DMS53 treated with DMSO at 0.1 percent for 48 hours (cell line): ENCODE measurements around the gene PPOX.

Experiments used
- DNase-seq: peaks from one replicate; lab custom pipeline; 2025; ENCODE audit not compliant: unreplicated experiment; lab: John Stamatoyannopoulos, UW

Gene PPOX

GRCh38 chr1:161165742-161166668 is at the start of gene PPOX:
TSS of gene PPOX (plus strand) at chr1:161166426. CDS start at chr1:161166848, 422 bp downstream.
- DNase-seq: peak; percentile 98

DNA sequence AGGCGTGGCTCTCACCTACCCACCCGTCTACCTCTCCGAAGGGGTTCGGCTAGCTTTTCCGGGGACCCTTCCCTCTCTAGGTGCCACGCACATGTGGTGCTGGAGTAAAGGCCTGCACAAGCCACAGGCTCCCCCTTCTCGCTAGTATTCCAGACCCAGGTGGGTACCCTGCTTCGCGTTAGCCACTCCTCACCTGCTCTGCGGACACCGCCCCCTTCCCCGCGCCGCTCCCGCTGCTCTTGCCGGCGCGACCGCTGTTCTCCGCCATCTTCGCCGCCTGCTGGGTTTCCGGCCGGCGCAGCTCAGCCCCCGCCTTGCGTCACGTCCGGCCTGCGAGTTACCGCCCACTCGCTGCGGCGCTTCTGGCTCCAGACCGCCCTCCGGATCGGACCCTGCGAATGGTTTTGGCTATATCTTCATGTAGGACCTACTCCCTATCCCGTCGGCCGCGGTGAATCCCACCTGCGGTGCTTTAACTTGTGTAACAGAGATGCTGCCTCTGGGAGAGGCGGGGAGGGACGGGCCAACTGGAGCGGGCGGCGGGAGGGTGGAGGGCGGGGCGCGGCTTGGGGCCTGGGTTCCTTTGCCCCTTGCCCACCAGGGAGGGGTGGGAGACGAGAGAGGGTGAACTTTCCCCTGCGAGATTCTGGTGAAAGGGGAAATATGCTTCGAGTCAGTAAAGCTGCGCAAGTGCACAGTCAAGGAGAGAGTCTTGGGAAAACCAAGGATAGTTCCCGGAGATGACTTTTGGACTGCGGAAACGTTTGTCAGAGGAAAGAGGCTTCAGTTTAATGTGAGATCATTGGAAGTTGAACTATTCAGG is 48.3 kb upstream of the PPOX start, which contains the start of the genes NIT1 and PFDN2:
Gene NIT1 (plus strand): TSS at position 347 of the 823 bp plus-strand sequence. CDS start 72 bp downstream, at position 419.
Gene PFDN2 (minus strand): TSS at position 279 of the 823 bp plus-strand sequence. CDS start 11 bp downstream, at position 268.
- peak; percentile 46 for DNase-seq

GRCh38 chr1:161119092-161119903 is 46.9 kb upstream of the PPOX start:
- DNase-seq: no peak

GRCh38 chr1:161121042-161121650 is 45.1 kb upstream of the PPOX start:
- DNase-seq: no peak

DNA sequence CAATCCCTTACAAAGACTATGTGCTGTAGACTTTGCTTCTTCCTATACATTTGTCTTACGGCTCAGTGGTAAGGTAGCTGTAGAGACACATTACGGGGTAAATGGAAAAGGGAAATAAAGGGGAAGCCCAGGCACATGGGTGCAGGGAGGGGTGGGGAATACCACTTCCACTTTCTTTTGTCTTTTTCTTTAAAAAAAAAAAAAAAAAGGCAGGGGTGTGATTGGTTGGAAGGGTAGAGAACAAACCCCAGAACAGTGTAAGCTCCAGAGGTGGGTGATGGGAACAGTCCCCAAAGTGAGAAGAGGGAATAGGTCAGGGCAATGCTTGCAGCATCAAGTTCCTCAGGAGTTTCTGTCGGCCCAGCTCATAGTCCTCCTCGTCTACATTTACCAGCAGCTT is 44.4 kb upstream of the PPOX start:
- no peak for DNase-seq

DNA sequence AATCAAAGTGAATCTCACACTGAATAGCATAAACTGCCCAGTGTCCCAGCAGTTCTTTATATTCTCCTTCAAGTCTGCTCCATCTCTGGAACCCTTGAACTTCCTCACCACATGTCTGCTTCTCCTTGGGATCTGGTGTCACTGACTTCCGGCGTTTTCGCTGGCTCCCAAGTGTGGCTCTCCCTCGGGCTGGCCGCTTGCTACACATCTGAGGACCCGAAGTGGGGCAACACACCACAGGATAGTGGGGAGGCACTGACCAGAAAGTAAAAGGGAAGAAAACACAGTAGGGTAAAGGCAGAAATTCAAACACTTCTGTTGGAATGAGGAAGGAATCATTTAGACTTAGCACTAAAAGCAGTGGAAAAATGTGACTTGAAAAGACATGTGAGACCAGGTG is 43.3 kb upstream of the PPOX start:
- DNase-seq: no peak

GRCh38 chr1:161127649-161128048 is 38.6 kb upstream of the PPOX start:
- no peak for DNase-seq

GRCh38 chr1:161128591-161129420 is 37.4 kb upstream of the PPOX start:
- no peak for DNase-seq

DNA sequence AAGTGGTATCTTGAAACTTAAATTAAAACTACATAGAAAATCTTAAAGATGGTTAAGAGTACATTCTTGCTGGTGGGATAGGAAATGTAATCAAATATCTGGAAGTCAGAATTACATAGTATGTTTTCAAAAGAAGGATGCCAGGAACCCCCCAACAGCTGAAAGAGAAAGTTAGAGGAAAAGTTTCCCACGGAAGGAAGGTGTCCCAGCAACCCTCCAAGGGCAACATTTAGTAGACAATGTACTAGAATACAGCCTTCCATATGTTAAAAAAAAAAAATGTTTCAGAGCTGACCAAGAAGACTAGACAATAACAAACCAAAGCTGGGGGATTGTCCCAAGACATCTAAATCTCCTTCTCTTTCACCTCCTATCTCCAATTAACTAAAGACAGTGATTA is 36.0 kb upstream of the PPOX start:
- DNase-seq: no peak

DNA sequence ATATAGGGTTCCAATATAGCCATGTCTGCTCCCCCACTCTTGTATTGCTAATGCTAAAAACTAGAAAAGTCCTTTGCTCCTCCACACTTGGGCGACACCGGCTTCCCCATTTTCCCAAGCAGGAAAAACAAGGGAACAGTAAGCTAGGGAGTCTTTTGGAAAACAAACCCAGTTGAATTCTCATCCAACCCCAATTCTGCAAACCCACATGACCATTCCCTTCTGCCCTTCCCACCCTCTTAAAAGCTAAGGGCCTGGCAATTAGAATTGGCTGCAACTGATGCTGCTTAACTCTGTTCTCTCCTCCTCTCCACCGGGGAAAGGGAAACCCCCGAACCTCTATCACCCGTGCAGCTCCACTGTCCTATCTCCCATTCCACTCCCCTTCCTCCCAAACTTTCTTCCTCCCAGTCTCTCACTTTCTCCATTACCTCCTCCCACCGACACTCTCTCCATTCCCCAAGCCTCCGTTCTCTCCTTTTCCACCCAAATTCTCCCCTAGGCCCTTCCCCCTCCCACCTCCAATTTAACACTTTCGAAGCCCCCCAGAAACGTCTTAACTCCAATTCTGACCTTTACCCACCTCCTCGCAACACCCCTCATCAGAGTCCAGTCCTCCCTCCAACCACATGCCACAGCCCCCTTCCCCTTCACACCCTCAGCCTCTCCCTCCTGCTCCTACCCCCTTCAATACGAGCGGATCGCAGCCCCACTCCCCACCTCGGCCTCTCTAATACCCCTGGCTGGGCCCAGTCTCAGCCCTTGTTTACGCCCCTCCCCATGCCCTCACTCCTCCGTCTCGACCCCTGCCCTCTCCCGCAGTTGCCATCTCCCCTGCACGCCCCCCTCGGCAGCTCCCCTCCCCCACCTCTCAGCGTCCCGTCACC is 34.5 kb upstream of the PPOX start:
- DNase-seq: no peak

DNA sequence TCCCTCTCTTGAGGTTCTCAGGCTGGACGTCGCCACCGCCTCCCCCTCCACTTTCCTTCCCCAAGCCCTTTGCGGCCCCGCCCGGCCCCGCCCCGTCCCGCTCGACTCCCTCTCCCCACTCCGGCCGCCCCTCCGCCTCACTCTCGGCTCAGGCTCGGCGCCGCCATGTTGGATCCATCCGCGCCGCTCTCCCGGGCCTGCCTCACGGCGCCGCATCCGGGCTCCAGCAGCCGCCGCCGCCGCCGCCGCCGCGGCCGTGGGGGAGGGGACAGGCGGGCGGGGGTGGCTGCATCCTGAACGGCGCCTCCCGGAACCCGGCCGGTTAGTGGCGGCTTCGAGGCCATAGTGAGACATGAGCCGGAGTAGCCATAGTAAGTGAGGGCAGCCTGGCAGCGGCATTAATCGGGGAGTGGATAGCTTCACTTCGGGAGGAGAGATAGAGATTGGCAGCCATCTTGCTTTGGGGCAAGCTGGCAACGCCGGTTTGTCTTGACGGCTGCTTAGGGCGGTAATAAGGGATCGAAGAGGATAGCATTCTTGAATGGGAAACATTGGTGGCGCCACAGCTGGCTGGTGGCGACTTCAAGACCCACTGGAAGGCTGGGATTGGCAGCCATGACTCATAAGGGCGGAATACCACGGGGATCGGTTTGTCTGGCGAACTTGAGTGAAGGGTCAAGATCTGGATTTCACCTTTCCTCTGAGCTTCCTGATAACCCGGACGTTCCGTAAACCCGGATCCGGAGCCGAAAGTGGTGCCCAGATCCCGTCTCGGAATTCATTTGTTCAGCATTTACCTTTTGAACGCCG is 33.6 kb upstream of the PPOX start, which contains the start of gene DEDD:
Gene DEDD (minus strand): TSS at position 258 of the 810 bp plus-strand sequence. CDS start 8,205 bp downstream, outside the sequence.
- peak; percentile 96 for DNase-seq

- no peak for DNase-seq
Measured at GRCh38 chr1:161133220-161133740, 32.9 kb upstream of the PPOX start.

DNA sequence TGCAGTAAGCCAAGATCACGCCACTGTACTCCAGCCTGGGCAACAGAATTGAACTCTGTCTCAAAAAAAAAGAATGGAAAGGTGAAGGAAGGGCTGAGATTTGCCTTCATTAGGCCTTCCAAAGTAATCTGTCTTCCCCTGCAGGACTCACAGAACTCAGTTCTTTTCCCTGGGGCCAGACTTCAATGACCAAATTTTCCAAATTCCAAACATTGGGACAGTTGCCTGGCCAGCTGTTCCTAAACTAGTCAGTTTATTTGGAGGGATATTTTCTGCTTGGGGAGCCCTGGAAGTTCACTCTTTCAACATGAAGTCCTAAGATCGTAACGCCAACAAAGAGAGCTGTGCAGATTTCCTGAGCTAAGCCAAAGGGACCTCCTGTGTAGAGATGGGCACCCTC is 28.3 kb upstream of the PPOX start:
- no peak for DNase-seq

DNA sequence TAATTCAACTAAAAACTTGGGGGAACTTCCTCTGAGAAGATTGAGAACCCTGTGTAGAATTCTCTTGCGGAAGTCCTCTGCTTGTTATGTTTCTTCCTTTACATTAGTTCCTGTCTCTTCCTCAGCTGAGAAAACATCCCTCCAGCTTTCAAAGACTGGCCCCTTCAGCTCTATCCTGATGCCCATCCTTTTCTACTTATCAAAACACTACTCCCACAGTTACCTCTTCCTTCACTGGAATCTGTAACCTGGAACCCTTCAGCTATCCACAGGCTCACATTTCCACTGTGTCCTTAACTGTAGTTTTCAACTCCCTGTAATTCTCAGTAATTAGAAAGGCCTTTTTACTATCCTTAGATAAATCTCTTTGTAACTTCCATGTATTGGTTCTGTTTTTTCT is 27.8 kb upstream of the PPOX start:
- DNase-seq: no peak

DNA sequence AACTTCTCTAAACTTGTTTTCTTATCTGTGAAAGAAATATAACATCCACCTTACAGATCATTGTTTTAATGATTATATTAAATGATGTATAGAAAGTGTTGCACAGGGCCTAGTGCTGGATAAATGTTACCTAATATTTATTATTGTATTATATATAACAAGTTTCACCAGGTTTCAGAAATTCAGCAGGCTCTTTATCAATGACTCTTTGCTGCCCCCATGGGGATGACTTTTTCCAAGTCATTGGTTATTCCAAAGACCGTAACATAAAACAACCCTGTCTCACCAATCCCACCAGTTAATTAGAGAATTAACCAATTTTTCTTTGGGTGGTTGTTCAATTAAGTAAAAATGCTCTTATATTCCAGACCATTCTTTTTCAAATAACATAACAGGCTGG is 26.5 kb upstream of the PPOX start:
- peak; percentile 22 for DNase-seq

GRCh38 chr1:161140755-161141400 is 25.3 kb upstream of the PPOX start:
- no peak for DNase-seq

DNA sequence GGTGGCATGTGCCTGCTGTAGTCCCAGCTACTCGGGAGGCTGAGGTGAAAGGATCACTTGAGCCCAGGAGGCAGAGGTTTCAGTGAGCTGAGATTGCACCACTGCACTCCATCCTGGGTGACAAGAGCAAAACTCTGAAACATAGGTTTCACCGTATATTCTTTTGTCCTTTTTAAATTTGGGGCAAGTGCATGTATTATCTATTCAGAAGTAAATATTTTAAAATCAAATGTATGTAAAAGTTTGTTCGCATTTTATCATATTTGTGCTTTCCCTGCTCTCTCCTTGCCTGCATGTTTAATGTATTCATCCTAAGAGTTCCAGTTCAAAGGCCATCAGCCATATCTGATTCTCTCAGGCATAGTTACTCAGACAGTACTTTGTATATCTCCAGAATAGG is 20.4 kb upstream of the PPOX start:
- no peak for DNase-seq
